Measurements from ENCODE around the gene PLEKHD1.

Gene PLEKHD1

GRCh38 chr14:69553252-69553651 lies 68.7 kb downstream of the PLEKHD1 start:
- DNase-seq = no peak

- no peak for DNase-seq
Observed at GRCh38 chr14:69554500-69554899, 70.0 kb downstream of the PLEKHD1 start.

GRCh38 chr14:69558774-69559173 lies 74.2 kb downstream of the PLEKHD1 start:
- DNase-seq = no peak

GRCh38 chr14:69559581-69560011 lies 75.1 kb downstream of the PLEKHD1 start:
- peak; percentile 73 for DNase-seq

GRCh38 chr14:69560826-69561225 lies 76.3 kb downstream of the PLEKHD1 start:
- no peak for DNase-seq

GRCh38 chr14:69561893-69562292 lies 77.4 kb downstream of the PLEKHD1 start:
- peak; percentile 48 for DNase-seq

DNA sequence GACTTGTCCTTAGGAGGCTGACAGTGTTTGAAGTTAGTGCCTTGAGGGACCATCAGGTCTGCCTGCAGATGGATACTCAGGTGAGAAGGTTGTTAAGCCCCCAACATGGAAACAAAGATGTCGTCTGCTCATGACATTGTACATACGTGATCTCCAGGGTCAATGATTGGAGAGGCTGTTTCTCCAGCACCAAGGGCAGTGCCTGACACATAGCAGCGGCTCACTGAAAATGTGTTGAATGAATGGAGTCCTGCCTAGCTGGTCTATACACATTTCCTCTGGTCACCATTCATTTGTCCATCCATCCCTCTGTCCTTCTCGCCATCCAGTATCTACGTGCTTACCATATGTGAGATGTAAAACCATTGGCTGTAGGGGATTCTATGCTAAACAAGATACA lies 83.0 kb downstream of the PLEKHD1 start:
- DNase-seq = no peak

DNA sequence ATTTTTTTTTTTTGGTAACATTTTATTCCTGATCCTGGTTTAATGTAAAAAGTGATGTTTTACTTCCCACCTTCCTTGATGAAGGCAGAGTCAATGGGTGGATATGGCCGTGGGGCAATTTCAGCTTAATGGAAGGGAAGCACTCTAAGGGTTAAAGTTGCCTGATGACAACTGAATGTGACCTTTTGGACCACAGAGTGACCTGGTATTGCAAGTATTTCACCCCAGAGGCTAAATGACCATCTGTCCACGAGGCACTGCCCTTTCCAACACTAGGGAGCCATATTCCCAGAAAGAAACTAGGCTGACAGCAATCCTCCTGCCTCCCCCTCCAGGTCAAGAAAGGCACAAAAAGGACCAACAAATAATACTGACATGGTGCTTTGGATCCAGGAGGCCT lies 85.3 kb downstream of the PLEKHD1 start:
- DNase-seq = no peak

DNA sequence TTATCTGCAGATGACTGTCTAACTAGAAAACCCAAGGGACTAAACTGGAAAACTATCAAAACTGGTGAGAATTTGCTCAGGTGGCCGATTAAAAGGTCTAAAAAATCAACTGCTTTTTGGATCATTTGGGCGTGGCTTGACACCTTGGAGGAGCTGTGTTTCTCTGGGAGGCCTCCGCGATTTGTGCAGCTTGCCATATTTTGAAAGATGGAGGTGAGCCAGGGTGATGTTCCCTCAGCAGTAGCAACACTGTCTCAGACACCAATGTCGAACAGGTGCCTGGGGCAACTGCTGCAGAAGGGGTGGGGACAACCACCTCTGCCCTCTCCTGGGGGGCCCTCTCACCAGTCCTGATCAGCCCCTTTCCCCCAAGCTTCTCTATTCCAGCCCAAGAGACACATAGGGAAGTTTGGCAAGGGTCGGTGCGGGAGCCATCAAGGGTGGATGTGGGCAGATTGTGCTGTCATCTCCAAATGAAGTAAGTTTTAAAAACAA lies 86.4 kb downstream of the PLEKHD1 start:
- no peak for DNase-seq

DNA sequence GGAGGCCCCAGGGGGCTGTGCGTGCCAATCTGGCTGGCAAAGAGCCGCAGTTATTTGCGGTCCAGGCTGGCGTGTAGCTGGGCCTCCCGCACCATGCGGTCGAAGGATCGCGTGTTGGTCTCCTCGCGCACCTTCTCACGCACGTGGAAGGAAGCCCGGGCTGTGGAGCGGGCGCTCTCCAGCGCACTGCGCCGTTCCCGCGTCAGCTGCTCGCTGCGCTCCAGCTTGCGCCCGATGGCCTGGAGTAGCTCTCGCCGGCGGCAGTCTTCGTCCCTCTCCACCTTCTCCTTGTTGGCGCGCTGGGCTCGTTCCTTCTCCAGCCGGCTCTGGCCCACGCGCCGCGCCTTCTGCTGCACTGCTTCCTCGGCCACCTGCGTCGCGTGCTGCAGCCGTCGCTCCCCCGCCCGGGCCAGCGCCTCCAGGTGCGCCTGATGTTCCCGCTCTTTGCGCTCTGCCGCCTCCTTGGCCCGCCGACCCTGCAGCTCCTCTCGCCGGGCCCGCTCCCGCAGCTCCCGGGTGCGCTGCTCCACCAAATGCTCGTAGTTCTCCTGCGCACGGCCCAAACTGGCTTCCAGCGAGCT lies 87.0 kb downstream of the PLEKHD1 start:
- no peak for DNase-seq

DNA sequence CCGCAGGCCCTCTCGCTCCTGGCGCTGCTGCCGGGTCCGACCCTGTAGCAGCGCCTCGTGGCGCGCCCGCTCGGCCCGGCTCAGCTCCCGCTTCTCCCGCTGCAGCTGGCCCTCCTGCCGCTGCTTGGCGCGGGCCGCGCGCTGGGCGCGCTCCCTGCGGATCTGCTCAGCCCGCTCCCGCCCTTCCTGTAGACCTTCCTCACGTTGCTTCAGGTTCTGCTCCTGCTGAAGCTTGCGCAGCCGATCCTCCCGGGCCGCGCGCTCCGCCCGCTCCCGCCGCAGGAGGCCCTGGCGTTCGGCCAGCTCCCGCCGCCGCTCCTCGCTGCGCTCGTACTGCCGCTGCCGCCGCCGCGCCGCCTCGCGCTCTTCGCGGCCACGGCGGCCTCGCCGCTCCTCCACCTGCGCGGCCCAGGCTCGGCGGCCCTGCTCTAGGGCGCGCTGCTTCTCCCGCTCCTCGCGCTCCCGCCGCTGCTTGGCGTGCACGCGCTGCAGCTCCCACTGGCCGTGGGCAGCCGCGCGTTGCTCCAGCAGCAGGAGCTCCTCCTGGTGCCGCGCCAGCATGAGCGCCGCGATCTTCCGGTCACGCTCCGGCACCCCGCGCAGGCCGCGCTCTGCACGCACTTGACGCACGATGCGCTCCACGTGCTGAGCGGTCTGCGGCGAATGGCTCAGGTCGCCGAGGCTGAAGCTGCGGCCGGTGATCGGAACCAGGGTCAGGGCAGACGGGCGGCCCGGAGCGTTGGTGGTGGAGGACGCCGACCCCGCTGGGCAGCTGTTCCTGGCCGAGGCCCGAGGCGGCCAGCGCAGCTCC lies 87.7 kb downstream of the PLEKHD1 start:
- DNase-seq = no peak

GRCh38 chr14:69572841-69573135 lies 88.3 kb downstream of the PLEKHD1 start:
- no peak for DNase-seq

DNA sequence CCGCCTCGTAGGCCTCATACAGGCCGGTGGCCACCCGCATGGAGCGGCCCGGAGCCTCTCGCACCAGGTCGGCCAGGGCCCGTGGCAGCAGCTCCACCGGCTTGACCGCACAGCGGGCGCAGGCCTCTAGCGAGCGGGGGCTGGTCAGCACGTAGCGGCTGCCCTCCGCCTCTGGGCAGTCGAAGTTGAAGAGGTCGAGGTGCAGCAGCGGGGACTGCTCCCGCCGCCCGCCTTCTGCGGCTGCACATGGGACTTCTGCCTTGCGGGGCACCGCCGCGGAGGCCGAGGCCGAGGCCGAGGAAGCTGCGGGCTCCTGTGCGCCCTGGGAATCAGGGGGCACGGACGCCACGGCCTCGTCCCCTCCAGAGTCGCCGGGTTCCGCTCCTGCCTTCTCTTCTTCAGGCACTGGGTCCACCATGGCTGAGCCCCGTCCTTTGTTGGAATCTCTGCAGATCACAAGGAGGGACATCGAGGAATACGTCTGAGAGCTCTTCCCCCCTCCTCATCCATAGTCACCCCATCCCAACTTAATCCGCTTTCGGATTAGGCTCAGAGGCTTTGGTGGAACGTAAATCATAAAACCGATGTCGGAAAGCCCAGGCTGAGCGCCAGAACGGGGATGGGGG lies 88.8 kb downstream of the PLEKHD1 start:
- DNase-seq = no peak

DNA sequence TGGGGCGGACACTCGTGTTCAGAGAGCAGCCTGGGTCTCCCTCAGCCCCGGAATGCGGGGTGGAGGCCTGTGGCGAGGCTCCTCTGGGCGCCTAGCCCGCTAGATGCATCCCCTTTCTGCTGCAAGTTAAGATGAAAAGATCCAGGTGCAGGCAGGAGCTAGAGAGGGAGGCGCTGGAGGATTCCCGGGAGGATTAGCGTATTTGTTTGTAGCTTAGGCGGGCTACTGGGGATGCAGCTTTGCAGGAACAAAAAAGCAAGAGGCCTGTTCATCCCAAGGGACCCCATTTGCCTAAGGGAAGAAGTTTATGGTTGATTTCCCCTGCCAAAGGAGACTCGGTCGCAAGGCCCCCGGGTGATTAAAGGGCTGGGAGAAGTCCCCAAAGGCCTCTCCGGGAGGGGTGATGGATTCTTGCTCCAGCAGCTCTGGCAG lies 89.3 kb downstream of the PLEKHD1 start:
- peak; percentile 48 for DNase-seq

GRCh38 chr14:69574263-69574953 lies 89.9 kb downstream of the PLEKHD1 start, which contains the start of gene CCDC177:
Gene CCDC177 (minus strand): TSS chr14:69574871. CDS start chr14:69573622, 1,249 bp downstream.
- DNase-seq = peak; percentile 77

- peak; percentile 30 for DNase-seq
Observed at GRCh38 chr14:69574954-69575295, 90.4 kb downstream of the PLEKHD1 start.

- no peak for DNase-seq
Observed at GRCh38 chr14:69579476-69579875, 94.9 kb downstream of the PLEKHD1 start.

DNA sequence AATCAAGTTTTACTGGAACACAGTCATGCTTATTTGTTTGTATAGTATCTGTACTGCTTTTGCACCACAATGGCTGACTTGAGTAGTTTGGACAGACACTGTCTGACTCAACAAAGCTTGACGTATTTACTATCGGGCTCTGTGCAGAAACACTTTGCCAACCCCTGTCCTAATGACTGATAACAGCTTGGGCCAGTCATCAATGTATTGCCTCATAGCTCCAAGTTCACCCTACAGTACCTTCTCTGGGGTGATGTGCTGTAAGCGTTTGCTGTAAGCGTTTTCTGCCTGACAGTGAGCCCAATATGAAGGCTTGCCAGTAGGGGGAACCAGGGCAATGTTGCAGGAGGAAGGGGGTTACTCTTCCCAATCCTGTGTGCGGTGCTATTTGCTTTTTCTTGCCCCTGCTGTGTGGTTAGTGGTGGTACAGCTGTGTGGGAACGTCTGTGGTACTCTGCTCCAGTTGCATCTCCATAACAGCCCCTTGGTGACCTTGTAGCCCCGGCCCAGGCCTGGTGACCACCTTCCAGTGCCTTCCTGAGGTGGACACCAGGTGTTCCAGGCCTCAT lies 95.6 kb downstream of the PLEKHD1 start:
- DNase-seq = peak; percentile 65

All from NCI-H146 (cell line).